ENCODE data around the gene LMBRD1. TPM values are rescaled to one million over a fixed set of nuclear protein-coding genes. Genes with fewer than 3 reads are reported as not detected.
"Not testable (repeated sequence)": the region's sequence is repeated elsewhere in the genome, so short reads cannot be mapped to it uniquely, and the experiment has no call there.

The LMBRD1 gene
- total RNA-seq, 1 donor from 2014 or later: 22.0 TPM

GRCh38 chr6:69796073-69796641 lies 653 bp downstream of the LMBRD1 start:
- peak; percentile 74 for ATAC-seq

GRCh38 chr6:69795469-69796072 lies 1.2 kb downstream of the LMBRD1 start:
- ATAC-seq: no peak

DNA sequence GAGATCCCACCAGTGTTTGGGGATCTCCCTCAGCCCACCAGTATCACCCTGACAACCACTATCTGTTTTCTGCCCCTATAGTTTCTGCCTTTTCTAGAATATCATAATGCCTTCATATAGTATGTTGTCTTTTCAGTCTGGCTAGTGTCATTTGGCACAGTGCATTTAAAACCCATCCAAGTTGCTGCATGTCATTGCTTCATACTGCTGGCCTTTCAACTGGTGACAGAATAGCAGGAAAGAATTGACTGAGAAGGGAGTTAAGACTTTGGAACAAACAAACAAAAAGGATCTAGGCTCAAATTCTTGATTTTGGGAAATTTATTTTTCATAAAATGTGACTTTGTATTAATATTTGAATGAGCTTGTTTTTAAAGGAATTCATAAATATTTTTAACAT lies 4.5 kb downstream of the LMBRD1 start:
- no peak for ATAC-seq

- ATAC-seq: no peak
These were observed 5.7 kb downstream of the LMBRD1 start for GRCh38 chr6:69791065-69791471.

DNA sequence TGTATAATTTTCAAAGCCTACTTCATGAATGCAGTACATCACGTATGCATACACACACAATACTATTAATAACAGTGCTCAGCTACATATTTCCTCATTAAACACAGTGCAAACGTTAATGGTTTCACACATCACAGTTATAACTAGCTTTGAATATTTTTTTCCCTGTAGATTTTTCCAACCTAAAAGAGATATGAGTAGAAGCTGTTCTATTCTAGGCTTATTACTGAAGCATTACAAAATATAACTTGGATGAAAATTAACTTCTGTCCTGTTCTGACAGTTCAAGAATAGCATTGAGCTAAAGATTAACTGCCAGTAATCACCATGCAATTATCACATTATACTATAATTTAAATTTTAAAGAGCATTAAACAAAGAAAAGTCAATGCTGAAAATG lies 6.2 kb downstream of the LMBRD1 start:
- ATAC-seq: no peak

DNA sequence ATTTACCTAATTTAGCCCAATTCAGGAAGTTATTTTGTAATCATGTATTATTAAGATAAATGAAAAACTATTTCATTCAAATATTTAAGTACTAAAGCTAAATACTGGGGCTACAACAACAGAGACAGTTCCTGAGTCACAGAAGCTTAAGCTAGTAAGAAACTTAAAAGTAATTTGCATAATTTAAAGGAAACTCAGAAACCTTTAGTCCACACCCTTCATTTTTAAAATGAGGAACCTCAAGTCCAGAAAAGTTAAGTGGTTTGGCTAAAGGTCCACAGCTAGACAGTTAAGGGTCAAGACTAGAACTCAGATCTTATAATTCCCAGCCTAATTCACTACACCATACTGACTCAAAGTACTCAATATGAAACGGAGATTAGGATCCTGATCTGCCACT lies 7.2 kb downstream of the LMBRD1 start:
- ATAC-seq: no peak

GRCh38 chr6:69787436-69787835 lies 9.4 kb downstream of the LMBRD1 start:
- not testable (repeated sequence) for ATAC-seq

DNA sequence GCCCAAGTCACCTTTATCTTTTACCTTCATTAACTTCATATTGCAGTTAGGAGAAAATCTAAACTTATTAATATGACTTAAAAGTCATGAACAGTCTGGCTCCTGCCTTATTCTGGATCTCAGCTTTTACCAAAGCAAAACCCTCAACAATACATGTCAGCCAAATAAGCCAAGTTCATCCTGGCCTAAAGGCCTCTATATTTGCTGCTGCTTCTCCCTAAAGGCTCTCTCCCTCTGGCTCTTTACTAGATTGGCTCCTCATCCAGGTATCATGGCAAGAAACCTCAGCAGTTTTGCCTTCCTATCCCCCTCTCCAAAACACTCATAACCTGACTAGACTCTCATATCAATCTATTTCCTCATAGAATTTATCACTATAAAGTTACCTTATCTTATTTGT lies 11.1 kb downstream of the LMBRD1 start:
- no peak for ATAC-seq

- no peak for ATAC-seq
These were observed 12.0 kb downstream of the LMBRD1 start for GRCh38 chr6:69784595-69785377.

- no peak for ATAC-seq
These were observed 13.7 kb downstream of the LMBRD1 start for GRCh38 chr6:69783108-69783507.

GRCh38 chr6:69780585-69781178 lies 16.1 kb downstream of the LMBRD1 start:
- ATAC-seq: no peak

- ATAC-seq: no peak
These were observed 20.9 kb downstream of the LMBRD1 start for GRCh38 chr6:69775941-69776340.

GRCh38 chr6:69775585-69775849 lies 21.3 kb downstream of the LMBRD1 start:
- ATAC-seq: no peak

GRCh38 chr6:69774740-69775584 lies 21.8 kb downstream of the LMBRD1 start:
- ATAC-seq: no peak

GRCh38 chr6:69771158-69771906 lies 25.5 kb downstream of the LMBRD1 start:
- ATAC-seq: no peak

DNA sequence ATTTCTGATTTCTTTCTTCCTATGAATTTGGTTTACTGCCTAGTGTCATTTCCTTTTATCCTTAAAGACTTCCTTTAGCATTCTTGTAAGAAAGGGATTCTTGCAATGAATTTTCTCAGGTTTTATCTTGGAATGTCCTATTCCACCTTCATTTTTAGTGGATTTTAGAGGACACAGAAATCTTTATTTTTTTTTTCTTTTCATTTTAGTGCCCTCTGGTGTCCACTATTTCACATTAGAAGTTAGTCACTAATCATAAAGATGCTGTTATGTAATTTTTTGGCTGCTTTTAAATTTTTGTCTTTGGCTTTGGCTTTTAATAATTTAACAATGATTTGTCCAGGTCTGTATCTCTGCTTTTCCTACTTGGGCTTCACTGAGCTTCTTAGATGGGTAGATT lies 28.1 kb downstream of the LMBRD1 start:
- ATAC-seq: no peak

DNA sequence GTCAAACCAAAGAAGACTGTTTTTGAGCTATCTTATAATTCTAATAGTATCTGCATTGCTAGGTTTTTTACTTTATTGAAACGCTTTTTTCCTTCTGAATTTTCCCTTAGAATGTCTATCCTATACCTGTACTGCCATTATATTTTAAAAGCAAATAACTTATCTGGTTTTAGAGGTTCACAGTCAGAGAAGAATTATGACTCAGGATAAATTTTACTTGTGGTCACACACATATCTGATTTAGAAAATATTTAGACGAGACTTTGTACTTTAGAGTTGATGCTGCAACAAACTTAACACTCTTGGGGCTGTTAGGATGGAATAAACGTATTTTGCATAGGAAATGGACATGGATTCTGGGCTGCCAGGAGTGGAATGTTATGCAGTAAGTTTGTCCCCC lies 33.0 kb downstream of the LMBRD1 start:
- no peak for ATAC-seq

GRCh38 chr6:69761853-69762252 lies 35.0 kb downstream of the LMBRD1 start:
- ATAC-seq: no peak

DNA sequence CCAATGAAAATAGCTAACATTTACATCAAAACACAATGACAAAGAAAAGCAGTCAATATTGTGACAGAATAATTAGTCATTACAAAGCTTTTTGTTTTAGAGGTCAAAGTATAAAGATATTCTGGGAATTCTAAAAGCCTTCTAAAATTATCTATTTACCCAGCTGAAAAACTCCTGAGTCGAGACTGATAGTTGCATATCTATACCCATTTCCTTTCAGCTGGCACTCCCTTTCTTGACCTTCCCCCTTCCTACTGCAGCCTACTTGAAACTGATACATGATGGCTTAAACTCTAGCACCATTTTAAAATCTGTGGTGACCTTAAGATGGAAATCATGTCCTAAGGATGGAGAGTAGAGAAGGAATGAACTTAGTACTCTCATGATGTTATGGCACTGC lies 38.6 kb downstream of the LMBRD1 start:
- no peak for ATAC-seq

GRCh38 chr6:69756907-69757306 lies 39.9 kb downstream of the LMBRD1 start:
- no peak for ATAC-seq

DNA sequence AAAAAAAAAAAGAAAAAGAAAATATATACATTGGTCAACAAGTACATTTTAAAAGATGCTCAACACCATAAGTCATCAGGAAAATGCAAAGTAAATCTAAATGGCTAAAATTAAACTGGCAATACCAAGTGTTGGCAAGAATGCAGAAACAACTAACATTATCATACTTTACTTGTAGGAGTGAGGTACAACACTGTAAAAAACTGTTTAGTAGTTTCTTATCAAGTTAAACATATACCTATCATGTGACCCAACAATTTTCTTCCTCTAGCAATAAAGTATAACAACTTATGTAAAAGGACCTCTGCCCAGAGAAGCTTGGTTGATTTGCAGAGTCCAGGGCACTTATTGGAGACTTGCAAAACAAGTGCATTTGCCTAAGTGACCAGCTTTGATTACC lies 40.4 kb downstream of the LMBRD1 start:
- ATAC-seq: no peak

- no peak for ATAC-seq
These were observed 61.8 kb downstream of the LMBRD1 start for GRCh38 chr6:69735027-69735426.
